Transverse colon (tissue), 4 donors: Measurements from ENCODE around the gene SNX32.
A peak's percentile ranks its signal among the peaks of the same experiment; 100 is the strongest.

Source experiments
- EP300 ChIP-seq: sonication (generic); formaldehyde crosslinking; IDR thresholded peaks from one replicate; pipeline ENCODE4 v1.6.1; 2017; ENCODE audit warnings: antibody characterized with exemption, low read depth
- POLR2A ChIP-seq: fragments of 450-650 bp; IDR thresholded peaks from one replicate; pipeline ENCODE4 v1.6.1; 2016; ENCODE audit warnings: antibody characterized with exemption, mild to moderate bottlenecking, moderate library complexity
- POLR2AphosphoS5 ChIP-seq, 3 donors: sonication (generic); formaldehyde crosslinking; IDR thresholded peaks; one replicate each; pipeline ENCODE4 v1.6.1; 2016; ENCODE audit warnings: antibody characterized with exemption in 3 of 3
- TF ChIP-seq, protein P1 (sequence below), 5 experiments: fragments of 200-600 bp in 3 of 5; fragments of 450-650 bp in 2 of 5; sonication (generic) in 3 of 5; IDR thresholded peaks; 1 replicate in 2 of 5; 2 replicates in 3 of 5; pipeline ENCODE4 v1.5.1; 2016 to 2017; ENCODE audit warnings: antibody characterized with exemption in 5 of 5, inconsistent platforms in 3 of 5, mild to moderate bottlenecking in 2 of 5, moderate library complexity in 1 of 5

DNA sequence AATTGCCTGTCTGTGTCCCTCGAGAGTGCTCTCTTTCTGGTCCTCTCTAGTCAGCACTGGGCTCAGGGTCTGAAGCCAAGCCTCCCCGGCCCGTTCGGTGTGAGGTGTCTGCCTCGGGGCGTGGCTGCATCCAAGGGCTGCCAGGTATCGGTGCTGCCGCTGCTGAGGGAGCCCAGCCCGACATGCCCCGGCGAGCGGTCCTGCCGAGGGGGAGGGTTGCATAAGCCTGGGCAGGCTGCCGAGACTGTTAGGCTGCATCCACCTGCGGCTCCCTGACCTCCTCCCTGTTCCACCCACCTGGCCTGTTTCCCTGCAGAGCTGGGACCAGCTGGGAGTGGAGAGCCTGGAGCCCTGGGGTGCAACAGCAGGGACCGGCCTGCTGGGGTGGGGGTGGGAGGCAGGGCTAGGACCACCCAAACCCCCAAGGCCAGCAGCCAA, 40.6 kb upstream of the SNX32 start:
- TF ChIP-seq, protein P1, sequence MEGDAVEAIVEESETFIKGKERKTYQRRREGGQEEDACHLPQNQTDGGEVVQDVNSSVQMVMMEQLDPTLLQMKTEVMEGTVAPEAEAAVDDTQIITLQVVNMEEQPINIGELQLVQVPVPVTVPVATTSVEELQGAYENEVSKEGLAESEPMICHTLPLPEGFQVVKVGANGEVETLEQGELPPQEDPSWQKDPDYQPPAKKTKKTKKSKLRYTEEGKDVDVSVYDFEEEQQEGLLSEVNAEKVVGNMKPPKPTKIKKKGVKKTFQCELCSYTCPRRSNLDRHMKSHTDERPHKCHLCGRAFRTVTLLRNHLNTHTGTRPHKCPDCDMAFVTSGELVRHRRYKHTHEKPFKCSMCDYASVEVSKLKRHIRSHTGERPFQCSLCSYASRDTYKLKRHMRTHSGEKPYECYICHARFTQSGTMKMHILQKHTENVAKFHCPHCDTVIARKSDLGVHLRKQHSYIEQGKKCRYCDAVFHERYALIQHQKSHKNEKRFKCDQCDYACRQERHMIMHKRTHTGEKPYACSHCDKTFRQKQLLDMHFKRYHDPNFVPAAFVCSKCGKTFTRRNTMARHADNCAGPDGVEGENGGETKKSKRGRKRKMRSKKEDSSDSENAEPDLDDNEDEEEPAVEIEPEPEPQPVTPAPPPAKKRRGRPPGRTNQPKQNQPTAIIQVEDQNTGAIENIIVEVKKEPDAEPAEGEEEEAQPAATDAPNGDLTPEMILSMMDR (IDR thresholded peaks at IDR 0.05) = no peak
- no peak for TF ChIP-seq POLR2A
- peak in 2 of 3 donors; percentile 27 to 31 for TF ChIP-seq POLR2AphosphoS5 (IDR thresholded peaks at IDR 0.05)
- TF ChIP-seq EP300 = no peak
